HL-60 (cell line): ENCODE data around the gene SBK1.

Source experiments
- CTCF ChIP-seq: IDR thresholded peaks from one replicate; pipeline ENCODE4 v1.5.1; 2011; ENCODE audit warnings: low read length, control low read depth, inconsistent platforms; ENCODE audit not compliant: insufficient read depth
- GABPA ChIP-seq: IDR thresholded peaks from 2 replicates; pipeline ENCODE4 v1.6.1; 2012; ENCODE audit warnings: low read depth
- POLR2AphosphoS5 ChIP-seq: IDR thresholded peaks from 2 replicates; pipeline ENCODE4 v1.6.1; 2012; ENCODE audit warnings: low read depth

- TF ChIP-seq CTCF: no peak
- TF ChIP-seq GABPA: no peak
- no peak for TF ChIP-seq POLR2AphosphoS5
Measured at GRCh38 chr16:28320741-28321140, 28.4 kb downstream of the SBK1 start.
